Cardiac fibroblast (primary cell): Measurements from ENCODE around the gene LEUTX.
"Not testable (repeated sequence)": the region's sequence is repeated elsewhere in the genome, so short reads cannot be mapped to it uniquely, and the experiment has no call there.

Source experiments
- DNase-seq, 2 donors: peaks; one replicate each; pipeline versions ENCODE4 v3.0.0 to v3.0.0-alpha.2; 2010; ENCODE audit warnings: low read depth in 2 of 2
- H3K4me3 ChIP-seq, 2 donors: replicated peaks in 1 of 2; 1 replicate in 1 of 2; 2 replicates in 1 of 2; pipeline ENCODE4 v1.5.1; 2011; ENCODE audit warnings: low read depth in 2 of 2, low read length in 2 of 2, mild to moderate bottlenecking in 2 of 2, moderate library complexity in 1 of 2
- TF ChIP-seq, protein P1 (sequence below): IDR thresholded peaks from one replicate; pipeline ENCODE4 v1.5.1; 2011; ENCODE audit warnings: low read depth, mild to moderate bottlenecking, low read length, inconsistent platforms

The LEUTX gene

DNA sequence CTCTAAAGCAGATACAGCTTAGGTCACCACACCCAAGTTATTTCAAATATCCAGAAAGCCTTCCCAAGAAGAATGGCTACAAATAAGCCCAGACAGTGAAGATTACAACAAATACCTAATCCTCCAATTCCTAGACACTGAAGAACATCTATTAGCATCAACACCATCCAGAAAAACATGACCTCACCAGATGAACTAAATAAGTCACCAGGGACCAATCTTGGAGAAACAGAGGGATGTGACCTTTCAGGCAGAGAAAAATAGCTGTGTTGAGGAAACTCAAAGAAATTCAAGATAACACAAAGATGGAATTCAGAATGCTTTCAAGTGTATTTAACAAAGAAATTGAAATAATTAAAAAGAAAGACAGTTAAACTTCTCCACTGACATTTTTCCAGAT lies 25.9 kb upstream of the LEUTX start:
- H3K4me3 ChIP-seq, result no peak overlapping the region
- TF ChIP-seq, protein P1, sequence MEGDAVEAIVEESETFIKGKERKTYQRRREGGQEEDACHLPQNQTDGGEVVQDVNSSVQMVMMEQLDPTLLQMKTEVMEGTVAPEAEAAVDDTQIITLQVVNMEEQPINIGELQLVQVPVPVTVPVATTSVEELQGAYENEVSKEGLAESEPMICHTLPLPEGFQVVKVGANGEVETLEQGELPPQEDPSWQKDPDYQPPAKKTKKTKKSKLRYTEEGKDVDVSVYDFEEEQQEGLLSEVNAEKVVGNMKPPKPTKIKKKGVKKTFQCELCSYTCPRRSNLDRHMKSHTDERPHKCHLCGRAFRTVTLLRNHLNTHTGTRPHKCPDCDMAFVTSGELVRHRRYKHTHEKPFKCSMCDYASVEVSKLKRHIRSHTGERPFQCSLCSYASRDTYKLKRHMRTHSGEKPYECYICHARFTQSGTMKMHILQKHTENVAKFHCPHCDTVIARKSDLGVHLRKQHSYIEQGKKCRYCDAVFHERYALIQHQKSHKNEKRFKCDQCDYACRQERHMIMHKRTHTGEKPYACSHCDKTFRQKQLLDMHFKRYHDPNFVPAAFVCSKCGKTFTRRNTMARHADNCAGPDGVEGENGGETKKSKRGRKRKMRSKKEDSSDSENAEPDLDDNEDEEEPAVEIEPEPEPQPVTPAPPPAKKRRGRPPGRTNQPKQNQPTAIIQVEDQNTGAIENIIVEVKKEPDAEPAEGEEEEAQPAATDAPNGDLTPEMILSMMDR, result no peak
- no peak for DNase-seq

DNA sequence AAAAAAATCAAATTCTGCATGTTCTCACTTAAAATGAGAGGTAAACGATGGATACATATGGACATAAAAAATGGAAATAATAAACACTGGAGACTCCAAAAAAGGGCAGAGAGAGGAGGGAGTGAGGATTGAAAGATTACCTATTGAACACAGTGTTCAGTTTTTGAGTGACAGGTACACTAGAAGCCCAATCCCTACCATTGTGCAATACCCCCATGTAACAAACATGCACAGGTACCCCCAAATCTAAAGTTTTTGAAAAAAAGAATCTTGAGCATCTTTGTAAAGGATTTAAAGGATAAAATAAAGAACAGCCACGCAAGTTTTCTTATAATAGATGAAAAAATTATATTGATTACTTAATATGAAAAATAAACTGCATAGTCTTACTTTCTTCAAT lies 24.1 kb upstream of the LEUTX start:
- DNase-seq, result no peak
- H3K4me3 ChIP-seq, result no peak overlapping the region
- TF ChIP-seq, protein P1, result no peak

DNA sequence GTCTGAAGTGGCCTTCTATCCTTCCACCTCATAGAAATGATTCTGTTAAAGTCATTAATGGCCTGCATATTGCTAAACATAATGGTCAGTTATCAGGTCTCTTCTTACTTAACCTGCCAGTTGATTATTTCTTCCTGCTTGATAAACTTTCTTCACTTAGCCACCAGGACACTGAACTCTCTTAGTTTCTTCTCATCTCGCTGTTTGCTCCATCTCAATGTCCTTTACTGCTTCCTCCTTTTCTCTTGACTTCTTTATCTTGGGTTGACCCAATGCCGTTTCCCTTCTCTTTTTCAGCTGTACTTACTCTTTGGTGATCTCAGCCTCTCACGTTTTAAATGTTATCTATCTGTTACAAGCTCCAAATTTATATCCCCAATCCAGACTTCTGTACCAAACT lies 23.7 kb upstream of the LEUTX start:
- TF ChIP-seq, protein P1, result no peak
- no peak for DNase-seq
- H3K4me3 ChIP-seq, result no peak overlapping the region

DNA sequence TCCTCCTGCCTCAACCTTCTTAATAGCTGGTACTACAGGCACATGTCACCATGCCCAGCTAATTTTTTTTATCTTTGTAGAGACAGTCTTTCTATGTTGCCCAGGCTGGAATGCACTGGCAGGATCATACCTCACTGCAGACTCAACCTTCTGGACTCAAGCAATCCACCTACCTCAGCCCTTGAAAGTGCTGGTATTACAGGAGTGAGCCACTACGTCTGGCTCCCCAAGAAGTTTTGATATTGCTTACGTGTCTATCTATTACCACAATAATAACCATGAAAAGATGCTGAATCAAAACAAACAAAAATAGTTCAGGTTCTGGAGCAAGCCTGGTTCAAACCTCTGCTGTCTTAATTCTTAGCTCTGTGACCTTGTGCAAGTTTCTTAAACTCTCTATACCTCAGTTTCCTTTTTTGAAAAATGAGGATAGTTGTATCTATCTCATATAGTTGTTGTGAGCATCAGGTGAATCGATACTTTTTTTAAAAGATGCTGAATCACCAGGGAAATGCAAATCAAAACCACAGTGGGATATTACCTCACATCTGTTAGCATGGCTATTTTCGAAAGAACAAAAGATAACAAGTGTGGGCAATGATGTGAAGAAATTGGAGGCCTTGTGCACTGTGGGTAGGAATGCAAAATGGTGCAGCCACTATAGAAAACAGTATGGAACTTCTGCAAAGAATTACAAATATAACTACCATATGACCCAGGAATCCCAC lies 19.0 kb upstream of the LEUTX start:
- DNase-seq, result no peak
- TF ChIP-seq, protein P1, result no peak
- H3K4me3 ChIP-seq, result no peak overlapping the region

DNA sequence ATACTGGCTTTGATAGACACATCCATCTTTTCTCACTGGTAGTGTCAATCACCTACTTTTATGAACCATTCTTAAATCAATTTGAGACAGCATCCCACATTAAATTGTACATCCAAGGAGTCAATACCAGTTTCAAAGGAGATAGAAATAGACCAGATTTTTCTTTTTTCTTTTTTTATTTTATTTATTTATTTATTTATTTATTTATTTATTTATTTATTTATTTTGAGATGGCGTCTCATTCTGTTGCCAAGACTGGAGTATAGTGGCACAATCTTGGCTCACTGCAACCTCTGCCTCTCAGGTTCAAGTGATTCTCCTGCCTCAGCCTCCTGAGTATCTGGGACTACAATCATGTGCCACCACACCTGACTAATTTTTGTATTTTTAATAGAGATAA lies 16.8 kb upstream of the LEUTX start:
- H3K4me3 ChIP-seq, DNase-seq: not testable (repeated sequence)

DNA sequence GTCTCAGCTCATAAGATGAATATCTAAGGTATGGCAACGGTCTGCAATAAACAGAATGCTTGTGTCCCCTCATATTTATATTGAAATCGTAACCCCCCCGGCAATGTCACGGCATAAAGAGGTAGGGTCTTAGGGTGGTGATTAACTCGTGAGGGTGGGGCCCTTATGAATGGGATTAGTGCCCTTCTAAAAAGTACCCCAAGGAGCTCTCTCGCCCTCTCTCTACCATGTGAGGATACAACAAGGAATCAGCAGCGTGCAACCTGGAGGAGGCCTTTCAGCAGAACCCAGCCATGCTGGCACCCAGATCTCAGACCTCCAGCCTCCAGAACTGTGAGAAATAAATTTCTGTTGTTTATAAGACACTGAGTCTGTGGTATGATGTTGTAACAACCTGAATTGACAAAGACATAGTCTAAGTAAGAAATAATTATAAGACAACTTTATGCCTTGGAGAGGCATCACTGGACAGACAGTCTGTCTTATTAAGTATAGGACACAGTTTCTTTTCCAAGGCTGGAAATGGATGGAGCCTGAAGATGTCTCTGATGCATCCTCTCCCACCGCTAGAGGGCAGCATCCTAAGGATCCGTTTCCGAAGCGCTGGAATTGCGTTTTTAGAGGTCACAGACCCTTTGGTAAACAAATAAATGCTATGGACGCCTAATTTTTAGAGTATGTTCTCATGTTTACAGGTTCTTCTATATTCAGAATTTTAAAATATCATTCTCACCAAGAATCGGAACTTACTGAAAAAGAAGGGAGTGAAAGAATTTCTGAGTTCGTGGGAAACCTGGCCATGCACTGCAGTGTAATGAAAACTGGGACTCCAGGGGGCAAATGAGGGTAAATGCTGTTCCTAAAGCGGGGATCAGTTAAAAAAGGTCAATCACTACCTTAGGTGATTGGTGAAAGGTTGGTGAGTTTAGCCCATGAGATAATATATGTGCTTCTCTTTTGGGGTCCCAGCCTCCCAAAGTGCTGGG lies 13.3 kb upstream of the LEUTX start:
- TF ChIP-seq, protein P1, result peak; percentile 78

DNA sequence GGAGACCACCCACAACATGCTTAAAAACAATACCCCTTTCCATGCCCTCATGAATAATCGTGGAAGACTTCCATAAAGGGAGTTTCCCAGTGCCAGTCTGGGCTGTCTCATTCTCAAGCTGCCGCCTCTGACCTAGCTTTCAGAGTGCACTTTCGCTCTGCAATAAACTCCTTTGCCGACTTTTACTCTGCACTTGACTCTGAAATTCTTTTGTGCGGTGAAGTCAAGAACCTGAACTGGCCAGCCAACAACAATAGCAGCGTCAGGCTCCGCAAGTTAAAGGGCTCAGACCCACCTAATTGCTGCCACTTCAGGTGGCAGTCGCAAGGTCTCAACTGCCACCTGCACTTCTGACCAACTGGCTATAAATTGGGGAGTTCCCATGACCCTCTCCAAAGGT lies 10.3 kb upstream of the LEUTX start:
- H3K4me3 ChIP-seq, result no peak overlapping the region
- TF ChIP-seq, protein P1, result no peak
- no peak for DNase-seq

More for the DNA sequence above, 13.3 kb upstream of the LEUTX start:
- DNase-seq, result peak; percentile 59 to 61
- H3K4me3 ChIP-seq, result no peak overlapping the region
